Liver (tissue), 9 donors: ENCODE measurements around the gene ARPC4. TPM values are rescaled to one million over a fixed set of nuclear protein-coding genes. Genes with fewer than 3 reads are reported as not detected.
"Not testable (repeated sequence)": the region's sequence is repeated elsewhere in the genome, so short reads cannot be mapped to it uniquely, and the experiment has no call there.

Experiments
- DNase-seq: peaks from one replicate; pipeline ENCODE4 v3.0.0-alpha.2; 2017; ENCODE audit warnings: low spot score
- H3K27ac ChIP-seq, 2 donors: one replicate each; pipeline ENCODE4 v1.7.0; 2013; ENCODE audit warnings: inconsistent platforms in 2 of 2, low read length in 2 of 2, control low read depth in 1 of 2, low read depth in 1 of 2, mild to moderate bottlenecking in 1 of 2
- H3K27me3 ChIP-seq, 4 donors: one replicate each; pipeline versions ENCODE4 v1.6.1 to v1.7.0; 2013; ENCODE audit warnings: low read length in 3 of 4, inconsistent platforms in 1 of 4, mild to moderate bottlenecking in 1 of 4, moderate library complexity in 1 of 4; ENCODE audit not compliant: control insufficient read depth in 4 of 4, insufficient read depth in 4 of 4
- H3K36me3 ChIP-seq, 4 donors: one replicate each; pipeline versions ENCODE4 v1.6.1 to v1.7.0; 2013; ENCODE audit warnings: low read length in 3 of 4, mild to moderate bottlenecking in 3 of 4, low read depth in 1 of 4, moderate library complexity in 1 of 4; ENCODE audit not compliant: control insufficient read depth in 4 of 4, insufficient read depth in 3 of 4
- H3K4me1 ChIP-seq, 4 donors: one replicate each; pipeline versions ENCODE4 v1.6.1 to v1.7.0; 2013; ENCODE audit warnings: low read length in 3 of 4, mild to moderate bottlenecking in 3 of 4, moderate library complexity in 1 of 4; ENCODE audit not compliant: control insufficient read depth in 4 of 4, insufficient read depth in 4 of 4
- H3K4me3 ChIP-seq, 3 donors: one replicate each; pipeline versions ENCODE4 v1.6.1 to v1.7.0; 2013; ENCODE audit warnings: low read length in 3 of 3, control low read depth in 1 of 3, low read depth in 1 of 3, mild to moderate bottlenecking in 1 of 3
- H3K9ac ChIP-seq, 2 donors: one replicate each; pipeline ENCODE4 v1.7.0; 2013; ENCODE audit warnings: low read length in 2 of 2, mild to moderate bottlenecking in 2 of 2, moderate library complexity in 2 of 2, control low read depth in 1 of 2, low read depth in 1 of 2
- H3K9me3 ChIP-seq, 4 donors: one replicate each; pipeline versions ENCODE4 v1.6.1 to v1.7.0; 2013; ENCODE audit warnings: low read length in 3 of 4; ENCODE audit not compliant: control insufficient read depth in 4 of 4
- FOXA1 ChIP-seq: IDR thresholded peaks from 2 replicates; pipeline ENCODE4 v1.6.1; 2016; ENCODE audit warnings: antibody characterized with exemption
- FOXA2 ChIP-seq: IDR thresholded peaks from 2 replicates; pipeline ENCODE4 v1.6.1; 2016; ENCODE audit warnings: antibody characterized with exemption
- GABPA ChIP-seq, 2 donors: IDR thresholded peaks in 1 of 2; conservative IDR thresholded peaks in 1 of 2; 2 replicates each; pipeline ENCODE4 v1.6.1; 2016; ENCODE audit warnings: antibody characterized with exemption in 2 of 2, mild to moderate bottlenecking in 1 of 2, moderate library complexity in 1 of 2
- HNF4A ChIP-seq, 2 donors: conservative IDR thresholded peaks; 2 replicates each; pipeline ENCODE4 v1.6.1; 2016; ENCODE audit warnings: antibody characterized with exemption in 2 of 2, mild to moderate bottlenecking in 2 of 2
- JUND ChIP-seq, 2 donors: IDR thresholded peaks; 2 replicates each; pipeline ENCODE4 v1.6.1; 2016; ENCODE audit warnings: antibody characterized with exemption in 2 of 2
- RAD21 ChIP-seq, 2 donors: IDR thresholded peaks; 2 replicates each; pipeline ENCODE4 v1.6.1; 2016; ENCODE audit warnings: antibody characterized with exemption in 2 of 2, mild to moderate bottlenecking in 2 of 2
- SP1 ChIP-seq: IDR thresholded peaks from 2 replicates; pipeline ENCODE4 v1.6.1; 2018; ENCODE audit warnings: antibody characterized with exemption, mild to moderate bottlenecking
- TAF1 ChIP-seq: conservative IDR thresholded peaks from 2 replicates; pipeline ENCODE4 v1.6.1; 2016; ENCODE audit warnings: antibody characterized with exemption, mild to moderate bottlenecking
- YY1 ChIP-seq: IDR thresholded peaks from 2 replicates; pipeline ENCODE4 v1.6.1; 2016; ENCODE audit warnings: antibody characterized with exemption, mild to moderate bottlenecking
- WGBS: extraction: QIAGEN DNeasy Blood & Tissue Kit; methylation state at CpG from one replicate; pipeline ENCODE4 v1.1.7; 2013; 5-methylcytosine and 5-hydroxymethylcytosine counted together
- polyA plus RNA-seq, 2 donors: library from polyadenylated mRNA; stranded (reverse) in 1 of 2; unstranded in 1 of 2; fragments of 200-250 nt in 1 of 2; fragments of >200 nt in 1 of 2; fragmentation: Nextera tagmentation in 1 of 2; extraction: Ambion mirVana in 1 of 2; gene quantifications; one replicate each; pipeline versions ENCODE4 v1.2.1 to v1.2.3, GENCODE V29; 2013 to 2015
- total RNA-seq, 2 donors: library from RNA; depleted of rRNA; stranded (reverse); fragments of >200 nt; gene quantifications; one replicate each; pipeline ENCODE4 v1.2.3, GENCODE V29; 2014
- TF ChIP-seq, protein P1 (sequence below): fragments of 150-350 bp; IDR thresholded peaks from 2 replicates; pipeline ENCODE4 v1.5.1; 2017; ENCODE audit warnings: improper control_type of control experiment, low read depth, low read length; ENCODE audit not compliant: missing input control
- TF ChIP-seq, protein P2 (sequence below): IDR thresholded peaks from 2 replicates; pipeline ENCODE4 v1.6.1; 2016; ENCODE audit warnings: antibody characterized with exemption, mild to moderate bottlenecking
- TF ChIP-seq, protein P3 (sequence below): IDR thresholded peaks from 2 replicates; pipeline ENCODE4 v1.6.1; 2016; ENCODE audit warnings: antibody characterized with exemption
- donor health status: healthy.
- donor health status: healthy.
- donor health status: healthy.
- donor health status: healthy.
- donor health status: healthy.

Gene ARPC4
- total and polyA plus RNA-seq, 4 donors, result 22.1 to 53.6 (median 52.5) TPM

DNA sequence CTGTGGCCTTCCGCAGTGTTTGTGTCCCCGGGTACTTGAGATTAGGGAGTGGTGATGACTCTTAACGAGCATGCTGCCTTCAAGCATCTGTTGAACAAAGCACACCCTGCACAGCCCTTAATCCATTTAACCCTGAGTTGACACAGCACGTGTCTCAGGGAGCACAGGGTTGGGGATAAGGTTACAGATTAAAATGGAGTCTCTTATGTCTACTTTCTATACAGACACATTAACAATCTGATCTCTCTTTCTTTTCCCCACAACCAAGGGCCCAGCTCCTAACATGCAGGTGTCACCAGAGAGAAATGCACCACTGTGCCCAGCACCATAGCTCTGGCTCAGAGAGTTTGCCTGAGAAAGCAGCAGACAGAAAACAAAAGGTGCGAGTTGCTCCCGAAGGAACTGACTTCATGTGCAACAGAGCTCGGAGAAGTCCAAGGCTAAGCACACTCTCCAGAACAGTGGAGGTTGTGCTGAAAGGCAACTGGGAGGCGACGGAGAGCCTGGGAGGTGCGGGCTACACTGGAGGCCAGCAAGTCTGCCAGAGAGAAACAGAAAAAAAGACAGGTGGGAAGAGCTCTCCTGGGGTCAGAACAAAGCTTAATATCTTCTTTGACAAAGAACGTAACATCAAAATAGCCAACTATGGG, 61.5 kb downstream of the ARPC4 start:
- H3K27ac ChIP-seq, H3K9me3 ChIP-seq, H3K27me3 ChIP-seq, H3K4me3 ChIP-seq, H3K36me3 ChIP-seq, H3K9ac ChIP-seq, DNase-seq: not testable (repeated sequence)
- H3K4me1 ChIP-seq, result peaks cover 0 to 12% (median 7%) of the 10 kb centered on the region in 4 donors
- WGBS, result 89% methylated on average over 11 of the region's 11 CpGs

DNA sequence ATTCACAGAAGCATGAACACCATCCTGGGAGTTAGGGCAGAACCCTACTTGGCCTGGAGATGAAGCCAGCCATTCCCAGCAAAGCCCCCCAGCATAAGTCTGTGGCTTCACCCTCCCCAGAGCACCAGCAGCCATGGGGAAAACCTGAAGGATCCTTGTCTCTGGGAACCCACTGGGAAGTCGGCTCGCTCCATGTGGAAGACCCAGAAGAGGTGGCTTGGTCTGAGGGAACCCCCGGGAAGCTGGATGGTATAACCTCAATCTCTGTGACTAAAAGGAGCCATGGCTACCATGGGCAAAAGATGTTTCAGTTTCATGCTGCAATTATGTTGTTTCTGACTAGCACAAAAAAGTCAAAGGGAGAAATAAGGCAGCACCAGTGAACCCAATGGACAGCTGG, 62.7 kb downstream of the ARPC4 start:
- Histone ChIP-seq H3K9ac (no peak overlapping the region), H3K27ac (no peak overlapping the region), H3K4me3 (no peak overlapping the region), H3K9me3 (no peaks in the 10 kb centered on the region), H3K27me3 (no peaks in the 10 kb centered on the region), H3K36me3 (no peaks in the 10 kb centered on the region), H3K4me1 (peaks cover 0 to 6% (median 4%) of the 10 kb centered on the region in 4 donors)
- 98% methylated on average over 3 of the region's 3 CpGs for WGBS
- DNase-seq, result no peak
- TF ChIP-seq FOXA1 (no peak), YY1 (no peak), JUND (IDR thresholded peaks at IDR 0.05) (no peak), TAF1 (no peak), GABPA (IDR thresholded peaks at IDR 0.05 in 1 of 2, conservative IDR thresholded peaks at IDR 0.05 in 1 of 2) (no peak), HNF4A (conservative IDR thresholded peaks at IDR 0.05) (no peak), FOXA2 (no peak), SP1 (no peak), RAD21 (IDR thresholded peaks at IDR 0.05) (no peak)
- TF ChIP-seq, protein P1, sequence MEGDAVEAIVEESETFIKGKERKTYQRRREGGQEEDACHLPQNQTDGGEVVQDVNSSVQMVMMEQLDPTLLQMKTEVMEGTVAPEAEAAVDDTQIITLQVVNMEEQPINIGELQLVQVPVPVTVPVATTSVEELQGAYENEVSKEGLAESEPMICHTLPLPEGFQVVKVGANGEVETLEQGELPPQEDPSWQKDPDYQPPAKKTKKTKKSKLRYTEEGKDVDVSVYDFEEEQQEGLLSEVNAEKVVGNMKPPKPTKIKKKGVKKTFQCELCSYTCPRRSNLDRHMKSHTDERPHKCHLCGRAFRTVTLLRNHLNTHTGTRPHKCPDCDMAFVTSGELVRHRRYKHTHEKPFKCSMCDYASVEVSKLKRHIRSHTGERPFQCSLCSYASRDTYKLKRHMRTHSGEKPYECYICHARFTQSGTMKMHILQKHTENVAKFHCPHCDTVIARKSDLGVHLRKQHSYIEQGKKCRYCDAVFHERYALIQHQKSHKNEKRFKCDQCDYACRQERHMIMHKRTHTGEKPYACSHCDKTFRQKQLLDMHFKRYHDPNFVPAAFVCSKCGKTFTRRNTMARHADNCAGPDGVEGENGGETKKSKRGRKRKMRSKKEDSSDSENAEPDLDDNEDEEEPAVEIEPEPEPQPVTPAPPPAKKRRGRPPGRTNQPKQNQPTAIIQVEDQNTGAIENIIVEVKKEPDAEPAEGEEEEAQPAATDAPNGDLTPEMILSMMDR, result no peak
- TF ChIP-seq, protein P2, sequence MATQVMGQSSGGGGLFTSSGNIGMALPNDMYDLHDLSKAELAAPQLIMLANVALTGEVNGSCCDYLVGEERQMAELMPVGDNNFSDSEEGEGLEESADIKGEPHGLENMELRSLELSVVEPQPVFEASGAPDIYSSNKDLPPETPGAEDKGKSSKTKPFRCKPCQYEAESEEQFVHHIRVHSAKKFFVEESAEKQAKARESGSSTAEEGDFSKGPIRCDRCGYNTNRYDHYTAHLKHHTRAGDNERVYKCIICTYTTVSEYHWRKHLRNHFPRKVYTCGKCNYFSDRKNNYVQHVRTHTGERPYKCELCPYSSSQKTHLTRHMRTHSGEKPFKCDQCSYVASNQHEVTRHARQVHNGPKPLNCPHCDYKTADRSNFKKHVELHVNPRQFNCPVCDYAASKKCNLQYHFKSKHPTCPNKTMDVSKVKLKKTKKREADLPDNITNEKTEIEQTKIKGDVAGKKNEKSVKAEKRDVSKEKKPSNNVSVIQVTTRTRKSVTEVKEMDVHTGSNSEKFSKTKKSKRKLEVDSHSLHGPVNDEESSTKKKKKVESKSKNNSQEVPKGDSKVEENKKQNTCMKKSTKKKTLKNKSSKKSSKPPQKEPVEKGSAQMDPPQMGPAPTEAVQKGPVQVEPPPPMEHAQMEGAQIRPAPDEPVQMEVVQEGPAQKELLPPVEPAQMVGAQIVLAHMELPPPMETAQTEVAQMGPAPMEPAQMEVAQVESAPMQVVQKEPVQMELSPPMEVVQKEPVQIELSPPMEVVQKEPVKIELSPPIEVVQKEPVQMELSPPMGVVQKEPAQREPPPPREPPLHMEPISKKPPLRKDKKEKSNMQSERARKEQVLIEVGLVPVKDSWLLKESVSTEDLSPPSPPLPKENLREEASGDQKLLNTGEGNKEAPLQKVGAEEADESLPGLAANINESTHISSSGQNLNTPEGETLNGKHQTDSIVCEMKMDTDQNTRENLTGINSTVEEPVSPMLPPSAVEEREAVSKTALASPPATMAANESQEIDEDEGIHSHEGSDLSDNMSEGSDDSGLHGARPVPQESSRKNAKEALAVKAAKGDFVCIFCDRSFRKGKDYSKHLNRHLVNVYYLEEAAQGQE, result no peak
- TF ChIP-seq, protein P3, sequence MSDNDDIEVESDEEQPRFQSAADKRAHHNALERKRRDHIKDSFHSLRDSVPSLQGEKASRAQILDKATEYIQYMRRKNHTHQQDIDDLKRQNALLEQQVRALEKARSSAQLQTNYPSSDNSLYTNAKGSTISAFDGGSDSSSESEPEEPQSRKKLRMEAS, result no peak

Other genes with a start within 250 kb of the ARPC4 start
- not detected for gene LHFPL4, start 239.3 kb upstream of the ARPC4 start, total RNA-seq
- gene LHFPL4, start 239.3 kb upstream of the ARPC4 start, polyA plus RNA-seq, result under 1 TPM in 1 of 2 donors, not detected in 1; 0.08 TPM
- gene MTMR14, start 143.6 kb upstream of the ARPC4 start, total RNA-seq, result 10 to 100 TPM; 21.9 to 25.8 TPM
- 10 to 100 TPM; 14.4 to 14.7 TPM for gene MTMR14, start 143.6 kb upstream of the ARPC4 start, polyA plus RNA-seq
- not detected for gene CPNE9, start 89.2 kb upstream of the ARPC4 start, total RNA-seq
- gene CPNE9, start 89.2 kb upstream of the ARPC4 start, polyA plus RNA-seq, result not detected
- gene BRPF1, start 61.3 kb upstream of the ARPC4 start, total RNA-seq, result 10 to 100 TPM in 1 of 2 donors, 1 to 10 TPM in 1; 9.4 to 11.2 TPM
- 1 to 10 TPM; 2.0 to 3.5 TPM for gene BRPF1, start 61.3 kb upstream of the ARPC4 start, polyA plus RNA-seq
- gene OGG1, start 43.1 kb upstream of the ARPC4 start, total RNA-seq, result 10 to 100 TPM in 1 of 2 donors, 1 to 10 TPM in 1; 9.1 to 19.8 TPM
- 10 to 100 TPM in 1 of 2 donors, 1 to 10 TPM in 1; 8.9 to 10.8 TPM for gene OGG1, start 43.1 kb upstream of the ARPC4 start, polyA plus RNA-seq
- gene CAMK1, start 23.1 kb upstream of the ARPC4 start, total RNA-seq, result 10 to 100 TPM; 13.8 to 17.3 TPM
- gene CAMK1, start 23.1 kb upstream of the ARPC4 start, polyA plus RNA-seq, result 10 to 100 TPM; 16.0 to 20.1 TPM
- gene TADA3, start 609 bp upstream of the ARPC4 start, total RNA-seq, result 10 to 100 TPM; 20.7 to 22.3 TPM
- 10 to 100 TPM; 16.2 to 27.8 TPM for gene TADA3, start 609 bp upstream of the ARPC4 start, polyA plus RNA-seq
- gene TTLL3, start 17.2 kb downstream of the ARPC4 start, total RNA-seq, result 10 to 100 TPM in 1 of 2 donors, 1 to 10 TPM in 1; 4.9 to 19.6 TPM
- gene TTLL3, start 17.2 kb downstream of the ARPC4 start, polyA plus RNA-seq, result 1 to 10 TPM; 2.8 to 8.0 TPM
- 10 to 100 TPM; 14.4 to 17.3 TPM for gene RPUSD3, start 50.9 kb downstream of the ARPC4 start, total RNA-seq
- gene RPUSD3, start 50.9 kb downstream of the ARPC4 start, polyA plus RNA-seq, result 10 to 100 TPM; 20.3 to 22.7 TPM
- gene CIDEC, start 87.2 kb downstream of the ARPC4 start, total RNA-seq, result under 1 TPM in 1 of 2 donors, not detected in 1; 0.59 TPM
- gene CIDEC, start 87.2 kb downstream of the ARPC4 start, polyA plus RNA-seq, result 1 to 10 TPM in 1 of 2 donors, under 1 TPM in 1; 0.28 to 4.2 TPM
- 10 to 100 TPM; 18.0 to 29.3 TPM for gene JAGN1, start 97.5 kb downstream of the ARPC4 start, total RNA-seq
- gene JAGN1, start 97.5 kb downstream of the ARPC4 start, polyA plus RNA-seq, result 10 to 100 TPM; 32.0 to 46.8 TPM
- 1 to 10 TPM; 1.1 to 2.1 TPM for gene IL17RE, start 109.8 kb downstream of the ARPC4 start, total RNA-seq
- under 1 TPM; 0.42 to 0.71 TPM for gene IL17RE, start 109.8 kb downstream of the ARPC4 start, polyA plus RNA-seq
- gene IL17RC, start 124.0 kb downstream of the ARPC4 start, total RNA-seq, result 10 to 100 TPM; 15.4 to 62.8 TPM
- gene IL17RC, start 124.0 kb downstream of the ARPC4 start, polyA plus RNA-seq, result 10 to 100 TPM; 25.7 to 25.8 TPM
- gene CRELD1, start 140.8 kb downstream of the ARPC4 start, total RNA-seq, result 10 to 100 TPM; 12.6 to 29.5 TPM
- 10 to 100 TPM; 20.5 to 31.1 TPM for gene CRELD1, start 140.8 kb downstream of the ARPC4 start, polyA plus RNA-seq
- gene PRRT3, start 159.3 kb downstream of the ARPC4 start, total RNA-seq, result under 1 TPM; 0.25 to 0.79 TPM
- gene PRRT3, start 159.3 kb downstream of the ARPC4 start, polyA plus RNA-seq, result under 1 TPM; 0.14 to 0.22 TPM
- gene EMC3, start 193.8 kb downstream of the ARPC4 start, total RNA-seq, result 10 to 100 TPM; 54.0 to 71.4 TPM
- gene EMC3, start 193.8 kb downstream of the ARPC4 start, polyA plus RNA-seq, result 10 to 100 TPM; 77.2 to 81.3 TPM
- 10 to 100 TPM in 1 of 2 donors, under 1 TPM in 1; 0.84 to 24.6 TPM for gene FANCD2, start 233.4 kb downstream of the ARPC4 start, total RNA-seq
- under 1 TPM; 0.76 to 0.84 TPM for gene FANCD2, start 233.4 kb downstream of the ARPC4 start, polyA plus RNA-seq